ENCODE results near the gene ZNF792. TPM values are rescaled to one million over a fixed set of nuclear protein-coding genes. Genes with fewer than 3 reads are reported as not detected.
"Not testable (repeated sequence)": the region's sequence is repeated elsewhere in the genome, so short reads cannot be mapped to it uniquely, and the experiment has no call there.

Gene ZNF792
- total RNA-seq, 4 donors from 2014 or later, result 3.7 to 29.3 (median 8.7) TPM

DNA sequence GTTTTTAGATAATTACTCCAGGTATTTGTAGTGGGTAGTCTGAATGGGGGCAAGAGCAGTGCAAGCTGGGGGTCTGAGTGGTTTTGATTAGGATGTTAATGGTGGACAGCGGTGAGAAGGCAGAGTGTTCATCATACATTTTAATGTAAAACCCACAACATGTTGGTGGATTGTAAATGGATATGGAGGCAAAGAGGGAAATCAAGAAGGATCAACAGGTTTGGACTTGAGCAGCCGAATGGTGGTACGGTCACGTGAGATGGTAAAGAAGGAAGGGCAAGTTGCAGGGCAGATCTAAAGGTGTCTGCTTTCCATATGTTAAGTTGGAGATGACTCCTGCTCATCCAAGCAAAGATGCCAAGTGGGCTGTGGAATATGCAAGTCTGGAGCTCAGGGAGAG is 27.8 kb downstream of the ZNF792 start:
- TF ChIP-seq, protein P1, sequence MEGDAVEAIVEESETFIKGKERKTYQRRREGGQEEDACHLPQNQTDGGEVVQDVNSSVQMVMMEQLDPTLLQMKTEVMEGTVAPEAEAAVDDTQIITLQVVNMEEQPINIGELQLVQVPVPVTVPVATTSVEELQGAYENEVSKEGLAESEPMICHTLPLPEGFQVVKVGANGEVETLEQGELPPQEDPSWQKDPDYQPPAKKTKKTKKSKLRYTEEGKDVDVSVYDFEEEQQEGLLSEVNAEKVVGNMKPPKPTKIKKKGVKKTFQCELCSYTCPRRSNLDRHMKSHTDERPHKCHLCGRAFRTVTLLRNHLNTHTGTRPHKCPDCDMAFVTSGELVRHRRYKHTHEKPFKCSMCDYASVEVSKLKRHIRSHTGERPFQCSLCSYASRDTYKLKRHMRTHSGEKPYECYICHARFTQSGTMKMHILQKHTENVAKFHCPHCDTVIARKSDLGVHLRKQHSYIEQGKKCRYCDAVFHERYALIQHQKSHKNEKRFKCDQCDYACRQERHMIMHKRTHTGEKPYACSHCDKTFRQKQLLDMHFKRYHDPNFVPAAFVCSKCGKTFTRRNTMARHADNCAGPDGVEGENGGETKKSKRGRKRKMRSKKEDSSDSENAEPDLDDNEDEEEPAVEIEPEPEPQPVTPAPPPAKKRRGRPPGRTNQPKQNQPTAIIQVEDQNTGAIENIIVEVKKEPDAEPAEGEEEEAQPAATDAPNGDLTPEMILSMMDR (IDR thresholded peaks at IDR 0.05), result no peak
- DNase-seq (ENCODE audit: low spot score) (no peak), ATAC-seq (ENCODE audit: low FRiP score) (no peak)

GRCh38 chr19:34932494-34932893 is 31.5 kb downstream of the ZNF792 start:
- no peak for DNase-seq (ENCODE audit: low spot score)
- TF ChIP-seq, protein P1 (IDR thresholded peaks at IDR 0.05), result no peak
- ATAC-seq (ENCODE audit: low FRiP score), result no peak

GRCh38 chr19:34926685-34927375 is 37.2 kb downstream of the ZNF792 start, which contains the start of gene ZNF30:
ZNF30 (plus strand) TSS chr19:34926903; CDS start chr19:34929948, 3,045 bp downstream.
- DNase-seq (ENCODE audit: low spot score), result peak; percentile 47
- TF ChIP-seq, protein P1 (IDR thresholded peaks at IDR 0.05), result no peak
- peak; percentile 99 for ATAC-seq (ENCODE audit: low FRiP score)

- no peak for DNase-seq (ENCODE audit: low spot score)
- TF ChIP-seq, protein P1 (IDR thresholded peaks at IDR 0.05), result no peak
- ATAC-seq (ENCODE audit: low FRiP score), result no peak
These were observed 37.7 kb downstream of the ZNF792 start for GRCh38 chr19:34926361-34926684.

DNA sequence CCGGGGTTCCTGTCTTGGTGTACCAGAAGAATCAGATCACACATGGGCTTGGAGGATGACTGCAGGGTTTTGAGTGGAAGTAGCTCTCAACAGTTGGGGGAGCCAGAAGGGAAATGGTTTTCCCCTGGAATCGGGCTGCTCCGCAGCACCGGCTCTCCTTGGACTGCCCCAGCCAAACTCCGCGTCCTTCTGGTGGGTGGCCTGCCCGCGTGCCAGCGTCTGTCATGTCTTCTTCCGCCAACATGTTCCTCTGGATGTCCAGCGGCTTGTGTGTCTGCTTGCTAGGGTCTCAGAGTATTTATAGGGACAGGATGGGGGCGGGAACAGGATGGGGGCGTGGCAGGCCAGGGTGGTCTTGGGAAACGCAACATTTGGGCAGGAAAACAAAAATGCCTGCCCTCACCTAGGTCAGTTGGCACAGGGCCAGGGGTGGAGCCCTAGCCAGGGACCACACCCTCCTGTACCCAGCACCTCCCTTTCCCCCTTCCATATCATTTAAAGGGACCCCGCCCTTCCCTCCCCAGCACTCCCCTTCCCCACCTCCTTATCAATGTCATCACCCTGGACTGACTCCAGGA is 38.7 kb downstream of the ZNF792 start:
- DNase-seq (ENCODE audit: low spot score) (no peak), ATAC-seq (ENCODE audit: low FRiP score) (no peak)
- TF ChIP-seq, protein P1 (IDR thresholded peaks at IDR 0.05), result no peak

DNA sequence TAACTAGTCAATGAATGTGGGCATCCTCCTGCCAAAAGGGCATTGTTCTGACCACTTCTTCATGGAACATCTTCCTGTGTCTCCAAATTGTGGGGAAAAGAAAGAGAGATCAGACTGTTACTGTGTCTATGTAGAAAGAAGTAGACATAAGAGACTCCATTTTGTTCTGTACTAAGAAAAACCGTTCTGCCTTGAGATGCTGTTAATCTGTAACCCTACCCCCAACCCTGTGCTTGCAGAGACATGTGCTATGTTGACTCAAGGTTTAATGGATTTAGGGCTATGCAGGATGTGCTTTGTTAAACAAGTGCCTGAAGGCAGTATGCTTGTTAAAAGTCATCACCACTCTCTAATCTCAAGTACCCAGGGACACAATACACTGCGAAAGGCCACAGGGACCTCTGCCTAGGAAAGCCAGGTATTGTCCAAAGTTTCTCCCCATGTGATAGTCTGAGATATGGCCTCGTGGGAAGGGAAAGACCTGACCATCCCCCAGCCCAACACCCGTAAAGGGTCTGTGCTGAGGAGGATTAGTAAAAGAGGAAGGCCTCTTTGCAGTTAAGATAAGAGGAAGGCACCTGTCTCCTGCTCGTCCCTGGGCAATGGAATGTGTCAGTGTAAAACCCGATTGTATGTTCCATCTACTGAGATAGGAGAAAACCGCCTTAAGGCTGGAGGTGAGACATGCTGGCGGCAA is 43.8 kb downstream of the ZNF792 start:
- ATAC-seq (ENCODE audit: low FRiP score), result not testable (repeated sequence)

GRCh38 chr19:34918190-34918589 is 45.8 kb downstream of the ZNF792 start:
- no peak for ATAC-seq (ENCODE audit: low FRiP score)
- TF ChIP-seq, protein P1 (IDR thresholded peaks at IDR 0.05), result no peak
- no peak for DNase-seq (ENCODE audit: low spot score)

More for the DNA sequence above, 43.8 kb downstream of the ZNF792 start:
- DNase-seq (ENCODE audit: low spot score), result not testable (repeated sequence)

GRCh38 chr19:34917144-34917543 is 46.9 kb downstream of the ZNF792 start:
- ATAC-seq (ENCODE audit: low FRiP score); DNase-seq (ENCODE audit: low spot score): not testable (repeated sequence)
